Hippocampal formation (tissue), 2 donors: Measurements from ENCODE around the gene PDE4D.

Experiments used
- DNase-seq, 2 donors: peaks; one replicate each; lab custom pipeline; 2025; lab: John Stamatoyannopoulos, UW

The PDE4D gene

DNA sequence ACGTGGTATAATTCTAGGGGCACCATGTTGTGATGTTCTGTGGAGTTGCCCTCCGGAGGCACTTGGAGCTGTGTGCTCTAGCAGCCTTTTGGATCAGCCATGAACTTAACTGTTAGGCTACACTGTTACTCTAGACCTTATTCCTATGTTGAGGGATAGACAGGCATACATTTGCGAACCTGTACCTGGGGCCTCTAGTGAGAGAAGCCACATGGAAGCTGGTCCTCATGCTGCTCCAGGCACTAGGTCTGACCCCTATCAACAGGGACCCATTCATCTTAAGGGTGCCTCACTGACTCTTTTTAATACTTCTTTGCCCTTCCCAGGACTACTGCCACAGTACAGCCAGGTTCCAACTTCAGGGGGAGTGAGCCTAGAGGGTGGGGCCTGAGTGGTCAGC is 715.9 kb downstream of the PDE4D start:
- DNase-seq, result no peak

DNA sequence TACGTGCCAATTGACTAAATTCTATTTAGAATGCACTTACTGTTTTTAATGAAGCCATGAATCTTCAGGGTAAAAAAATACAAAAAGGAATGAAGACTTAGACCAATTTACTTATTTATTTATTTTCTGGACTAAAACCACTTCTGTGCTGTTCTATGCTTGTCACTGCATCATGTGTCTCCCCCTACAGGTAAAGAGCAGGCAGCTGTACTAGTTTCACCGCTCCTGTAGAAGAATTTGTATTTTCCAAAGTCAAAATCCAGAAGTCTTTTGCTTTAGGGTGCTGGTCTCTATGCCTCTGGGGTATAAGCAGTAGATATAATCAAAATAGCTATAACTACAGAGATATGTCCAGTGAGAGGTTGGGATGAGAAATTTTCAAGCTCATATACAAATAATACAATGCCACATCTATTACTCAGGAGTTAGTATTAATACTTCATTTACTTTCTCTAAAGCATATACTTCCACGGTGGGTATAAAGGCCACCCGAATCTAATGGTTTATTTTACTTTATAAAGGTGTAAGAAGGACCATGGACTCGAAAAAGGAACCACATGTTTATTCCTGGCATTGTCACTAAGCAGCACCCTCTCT is 719.2 kb downstream of the PDE4D start:
- DNase-seq, result peak in 1 of 2 donors; percentile 60

DNA sequence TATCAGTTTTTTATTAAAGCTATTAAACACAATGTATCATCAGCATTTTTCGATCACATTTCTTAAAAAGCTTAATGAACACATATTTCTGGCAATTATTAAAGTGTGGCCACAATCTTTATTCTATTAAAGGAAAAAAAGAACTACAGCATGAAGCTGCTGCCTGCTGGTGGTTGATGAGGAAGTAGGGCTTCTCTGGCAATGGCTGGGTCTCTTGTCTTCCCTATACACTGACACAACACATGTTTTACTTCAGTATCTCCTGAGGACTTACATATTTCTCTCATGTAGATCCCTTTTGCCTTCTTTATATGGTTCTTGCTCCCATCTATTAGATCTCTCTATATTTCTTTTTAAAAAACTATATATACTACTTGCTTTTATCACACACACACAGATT is 719.9 kb downstream of the PDE4D start:
- DNase-seq, result no peak

DNA sequence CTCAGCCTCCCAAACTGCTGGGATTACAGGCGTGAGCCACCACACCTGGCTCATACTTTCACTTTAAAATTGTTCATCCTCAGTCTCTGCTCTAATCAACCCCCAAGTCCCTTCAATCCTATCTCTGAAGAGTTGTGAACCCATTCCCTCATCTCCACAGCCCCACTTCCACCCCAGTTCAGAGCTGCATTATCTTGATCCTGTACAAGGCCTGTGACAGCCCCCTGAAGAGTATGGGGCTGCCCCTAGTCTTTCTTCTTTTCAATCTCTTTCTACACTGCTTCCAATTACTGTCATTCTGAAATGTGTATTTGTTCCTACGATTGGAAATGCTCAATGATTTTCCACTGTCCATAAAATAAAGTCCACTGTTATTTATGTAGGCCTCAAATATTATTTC is 722.4 kb downstream of the PDE4D start:
- DNase-seq, result no peak

DNA sequence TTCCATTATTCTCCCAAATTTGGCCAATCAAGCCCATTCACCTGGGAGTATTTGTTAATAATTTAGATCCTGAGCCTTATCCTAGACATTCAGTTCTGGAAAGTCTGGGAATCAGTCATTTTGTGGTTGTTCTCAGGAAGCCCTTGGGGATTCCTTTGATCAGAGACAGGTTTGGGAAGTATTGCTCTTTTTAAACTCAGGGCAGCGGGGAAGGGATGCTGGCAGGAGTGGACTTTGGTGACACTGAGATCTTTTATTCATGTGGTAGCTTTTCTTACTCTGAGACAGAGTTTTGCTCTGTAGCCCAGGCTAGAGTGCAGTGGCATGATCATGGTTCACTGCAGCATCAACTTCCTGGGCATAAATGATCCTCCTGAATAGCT is 723.8 kb downstream of the PDE4D start:
- no peak for DNase-seq

DNA sequence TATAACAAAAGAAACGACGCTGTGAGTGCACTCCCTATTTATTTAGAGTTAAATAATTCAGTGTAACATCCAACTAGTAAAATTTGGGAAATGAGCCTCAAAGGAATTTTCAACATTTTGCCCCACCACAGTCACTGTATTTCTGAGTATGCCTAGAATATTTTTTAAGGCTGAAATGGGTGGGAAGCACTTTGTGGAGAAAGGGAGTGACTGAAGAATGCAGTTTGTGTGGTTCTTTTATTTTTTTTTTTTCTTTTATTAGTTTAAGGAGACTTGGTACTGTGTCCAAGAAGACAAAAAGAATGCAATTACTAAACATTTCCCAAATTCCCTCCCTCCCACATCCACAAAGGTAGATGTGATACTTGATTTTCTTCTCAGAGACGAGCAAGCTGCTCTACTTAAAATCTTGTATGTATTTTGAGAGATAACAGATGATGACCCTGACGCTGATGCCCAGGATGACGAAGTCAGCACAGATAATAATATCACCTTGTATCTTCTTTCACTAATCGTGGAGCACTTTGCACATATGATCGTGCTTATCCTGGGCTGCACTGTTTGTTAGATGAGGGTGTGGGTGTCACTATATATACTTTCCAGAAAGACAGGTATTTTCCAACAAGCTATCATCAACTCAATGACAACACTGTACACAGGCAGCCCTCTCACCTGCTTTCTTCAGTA is 724.3 kb downstream of the PDE4D start:
- DNase-seq, result no peak

DNA sequence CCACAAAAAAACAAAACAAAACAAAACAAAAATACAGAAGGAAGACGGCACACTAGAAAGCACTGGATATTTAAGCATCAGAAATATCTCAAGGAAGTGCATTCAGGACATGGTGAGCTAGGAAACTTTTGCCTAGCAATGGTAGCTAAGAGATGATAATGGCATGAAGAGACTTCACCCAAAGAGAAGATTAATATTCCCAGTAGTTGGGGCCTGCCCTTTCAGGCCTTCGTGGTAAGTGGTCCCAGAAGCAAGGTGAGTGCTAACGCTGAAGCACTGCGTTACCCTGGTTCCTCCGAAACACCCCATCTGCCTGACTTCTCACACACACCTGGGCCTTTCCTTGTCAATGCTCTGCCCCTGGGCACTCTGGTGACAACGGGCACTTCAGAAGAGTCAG is 725.5 kb downstream of the PDE4D start:
- no peak for DNase-seq

DNA sequence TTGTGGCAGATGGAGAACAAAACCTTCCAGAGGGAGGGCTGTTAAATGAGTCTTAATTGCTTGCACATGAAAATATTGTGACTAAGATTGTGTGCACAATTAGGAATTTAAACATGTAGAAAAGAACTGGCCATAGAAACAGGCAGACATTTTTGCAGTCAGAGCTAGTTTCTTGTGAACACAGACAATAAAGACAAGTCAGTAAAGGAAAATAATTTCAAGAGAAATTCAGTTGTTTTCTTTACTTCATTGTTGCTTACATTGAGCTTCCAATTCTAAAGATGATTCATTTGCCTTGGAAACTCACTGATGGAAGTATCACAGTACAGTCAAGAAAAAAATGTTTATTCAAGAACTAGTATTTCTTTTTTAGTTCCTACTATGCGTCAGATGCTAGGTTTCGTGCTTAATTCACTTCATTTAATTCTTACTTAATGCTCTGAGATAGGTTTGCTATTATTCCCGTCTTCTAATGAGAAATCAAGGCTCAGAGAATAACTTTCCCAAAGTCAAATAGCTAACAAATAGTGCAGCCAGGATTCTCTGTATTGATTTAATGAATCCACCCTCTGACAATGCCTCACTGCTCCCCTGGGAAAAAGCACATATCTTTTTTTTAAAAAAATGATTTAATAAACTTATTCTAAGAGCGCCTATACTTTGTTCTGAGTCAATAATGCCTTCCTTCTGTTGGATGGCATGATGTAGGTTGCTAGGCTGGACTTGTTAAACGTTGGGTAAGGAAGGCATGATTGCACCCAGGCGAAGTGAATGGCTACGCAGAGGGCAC is 729.3 kb downstream of the PDE4D start:
- no peak for DNase-seq

DNA sequence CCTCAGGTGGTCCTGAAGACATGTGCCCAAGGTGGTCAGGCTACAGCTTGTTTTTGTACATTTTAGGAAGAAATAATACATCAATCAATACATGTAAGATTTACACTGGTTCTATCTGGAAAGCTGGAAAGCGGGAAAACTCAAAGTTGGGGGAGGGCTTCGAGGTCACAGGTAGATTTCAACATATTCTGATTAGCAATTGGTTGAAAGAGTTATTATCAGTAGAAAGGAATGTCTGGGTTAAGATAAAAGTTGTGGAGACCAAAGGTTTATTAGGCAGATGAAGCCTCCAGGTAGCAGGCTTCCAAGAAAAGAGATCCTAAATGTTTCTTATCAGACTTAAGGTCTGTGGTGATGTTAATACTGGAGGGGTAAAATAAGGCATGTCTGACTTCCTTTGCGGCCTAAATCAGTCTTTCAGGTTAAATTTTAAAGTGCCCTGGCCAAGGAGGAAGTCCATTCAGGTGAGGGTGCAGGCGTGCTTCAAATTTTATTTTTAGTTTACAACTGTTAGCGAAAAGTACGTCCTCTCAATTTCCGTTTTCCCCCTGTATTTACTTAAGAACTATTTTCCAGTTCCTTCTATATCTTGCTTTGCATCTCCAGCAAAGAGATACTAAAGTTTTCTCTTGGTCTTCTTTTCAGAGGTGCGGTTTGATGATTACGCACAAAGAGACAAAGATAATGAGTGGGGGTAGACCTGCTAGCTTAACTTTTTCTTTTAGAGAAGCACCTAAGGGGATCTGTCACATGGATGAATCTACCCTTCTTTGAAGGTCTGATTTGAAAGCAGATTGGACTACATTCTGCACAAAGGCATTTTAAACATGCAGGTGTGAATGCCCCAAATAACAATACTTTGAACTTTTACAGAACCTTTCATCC is 732.1 kb downstream of the PDE4D start:
- DNase-seq, result no peak

DNA sequence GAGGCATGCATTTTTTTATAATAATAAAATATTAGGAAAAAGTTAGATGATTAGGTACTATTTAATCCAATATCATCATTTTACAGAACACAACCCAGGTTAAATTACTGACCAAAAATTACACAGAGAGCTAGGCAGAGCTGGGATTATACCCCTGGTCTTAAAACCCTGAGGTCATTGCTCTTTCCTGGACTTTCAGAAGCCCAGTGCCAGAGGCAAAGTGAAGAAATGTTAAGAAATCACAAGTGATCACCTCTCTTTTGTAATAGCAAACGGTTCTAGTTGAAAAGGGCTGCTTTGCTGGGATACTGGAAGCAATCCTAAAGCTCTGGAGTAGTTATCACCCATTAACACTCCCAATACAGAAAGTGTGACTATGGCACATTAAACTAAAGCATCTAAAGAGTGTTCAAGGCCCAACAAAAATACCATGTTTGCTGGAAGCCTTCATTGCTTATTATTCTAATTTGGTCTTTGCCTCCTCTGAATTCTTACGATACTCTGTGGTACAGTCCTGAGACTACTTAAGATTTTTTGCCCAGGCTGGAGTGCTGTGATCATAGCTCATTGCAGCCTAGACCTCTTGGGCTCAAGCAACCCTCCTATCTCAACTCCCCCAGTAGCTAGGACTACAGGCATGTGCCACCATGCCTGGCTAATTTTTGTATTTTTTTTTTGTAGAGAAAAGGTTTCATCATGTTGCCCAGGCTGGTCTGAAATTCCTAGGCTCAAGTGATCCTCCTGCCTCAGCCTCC is 734.7 kb downstream of the PDE4D start:
- no peak for DNase-seq

DNA sequence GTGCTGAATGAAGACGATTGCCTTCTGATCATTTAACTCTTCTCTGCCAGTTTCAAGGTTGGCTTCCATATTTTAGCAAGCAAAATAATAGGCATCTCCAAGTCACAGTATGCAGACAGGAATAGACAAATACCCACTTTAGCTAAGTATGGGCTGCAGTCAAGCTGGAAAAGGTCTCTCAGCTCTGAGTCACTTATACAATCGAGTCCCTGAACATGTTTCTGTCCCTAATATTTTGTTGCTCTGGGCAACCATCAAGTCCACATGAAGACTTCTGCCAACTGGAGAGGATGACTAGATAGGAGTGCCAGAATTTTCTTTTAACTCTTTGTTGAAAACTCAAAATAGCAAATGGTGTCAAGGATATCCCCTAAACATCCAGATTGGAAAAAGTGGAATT is 735.4 kb downstream of the PDE4D start:
- no peak for DNase-seq

DNA sequence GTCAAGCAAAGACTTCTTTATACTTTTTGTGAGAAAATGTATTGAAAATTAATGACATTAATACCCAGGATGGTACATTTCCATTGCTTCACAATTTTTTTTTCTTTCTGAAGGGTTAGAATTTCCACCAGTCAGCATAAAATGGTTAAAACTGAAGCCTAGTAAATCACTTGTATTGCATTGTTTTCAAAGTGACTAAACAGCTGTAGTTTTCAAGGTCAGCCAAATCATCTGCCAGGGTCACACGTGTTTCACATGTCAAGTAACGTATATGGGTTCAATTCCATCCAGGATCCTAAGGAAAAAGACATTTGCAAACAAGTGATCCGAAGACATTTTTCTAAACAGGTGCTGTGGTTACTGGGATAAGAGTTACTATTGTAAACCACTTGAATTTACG is 736.5 kb downstream of the PDE4D start:
- DNase-seq, result no peak

DNA sequence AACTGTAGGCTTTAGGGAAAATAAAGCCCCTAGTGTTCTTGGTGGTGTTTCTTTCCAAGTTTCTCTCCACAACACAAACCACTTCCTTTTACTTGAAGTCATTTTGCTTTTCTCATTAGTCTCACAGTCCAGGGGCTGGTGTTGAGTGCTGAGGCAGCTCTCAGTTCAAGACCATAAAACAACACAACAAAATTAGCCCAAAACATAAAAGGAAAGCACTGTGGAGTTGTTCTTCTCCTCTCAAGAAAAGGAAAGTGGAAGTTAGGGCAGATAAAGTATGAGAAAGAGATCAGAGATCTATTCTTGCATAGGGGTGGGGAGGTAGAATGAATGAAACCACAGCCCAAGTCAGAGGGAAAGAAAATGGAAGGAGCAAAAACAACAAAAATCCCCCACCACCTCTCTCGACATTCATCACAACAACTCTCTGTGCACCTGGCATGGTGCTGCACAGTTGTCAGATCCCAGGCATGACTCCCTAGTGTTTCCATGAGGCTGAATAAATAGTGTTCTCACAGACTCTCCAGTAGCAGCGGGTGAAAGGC is 740.8 kb downstream of the PDE4D start:
- no peak for DNase-seq

DNA sequence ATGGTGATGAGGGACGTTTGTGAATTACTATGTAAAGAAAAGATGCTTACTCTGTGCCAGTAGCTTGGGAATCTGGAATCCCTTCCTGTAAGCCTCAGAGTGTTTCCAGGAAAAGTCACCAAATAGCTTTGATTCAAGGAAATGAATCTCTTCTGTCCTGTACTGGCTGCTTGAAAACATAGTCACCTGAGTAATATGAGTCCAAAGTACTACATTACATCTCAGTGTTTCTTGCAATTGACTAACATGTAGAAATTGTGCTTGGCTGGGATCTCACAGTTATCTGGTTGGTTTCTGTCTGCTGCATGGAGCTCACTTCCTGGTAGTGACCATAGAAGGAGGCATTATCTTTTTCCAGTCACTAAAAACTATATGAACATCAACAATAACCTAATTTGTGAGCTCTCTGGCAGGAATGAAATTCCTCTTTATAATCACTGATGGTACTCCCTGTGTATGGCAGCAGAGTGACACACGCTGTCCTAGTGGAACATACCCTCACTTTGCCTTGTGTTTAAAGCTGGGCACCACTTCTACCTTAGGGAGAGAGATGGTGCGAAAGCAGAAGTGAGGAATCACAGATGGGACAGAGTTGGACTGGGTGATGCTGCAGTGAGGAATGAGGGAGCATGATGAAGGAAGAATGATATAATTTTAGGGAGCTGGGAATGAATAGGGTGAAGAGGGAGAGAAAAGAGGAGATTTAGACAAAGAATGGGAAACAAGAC is 742.2 kb downstream of the PDE4D start:
- DNase-seq, result no peak

DNA sequence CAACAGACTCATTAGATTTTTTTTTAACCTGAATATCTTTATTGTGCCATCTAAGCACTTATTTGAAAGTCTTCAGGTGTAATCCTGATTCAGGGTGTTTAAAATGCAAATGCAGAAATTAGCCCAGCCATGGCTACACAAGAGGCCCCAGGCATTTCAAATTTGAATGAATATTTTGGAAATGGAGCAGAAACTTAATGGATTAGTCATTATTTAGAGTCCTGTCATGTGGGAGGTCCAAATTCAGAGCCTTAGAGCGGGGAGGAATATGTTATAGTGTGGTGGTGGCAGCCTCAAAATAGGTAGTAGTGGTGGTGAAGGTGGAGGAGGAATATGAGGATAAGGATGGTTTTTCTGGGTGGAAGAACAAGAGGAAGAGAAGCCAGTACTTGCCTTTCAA is 743.7 kb downstream of the PDE4D start:
- no peak for DNase-seq

DNA sequence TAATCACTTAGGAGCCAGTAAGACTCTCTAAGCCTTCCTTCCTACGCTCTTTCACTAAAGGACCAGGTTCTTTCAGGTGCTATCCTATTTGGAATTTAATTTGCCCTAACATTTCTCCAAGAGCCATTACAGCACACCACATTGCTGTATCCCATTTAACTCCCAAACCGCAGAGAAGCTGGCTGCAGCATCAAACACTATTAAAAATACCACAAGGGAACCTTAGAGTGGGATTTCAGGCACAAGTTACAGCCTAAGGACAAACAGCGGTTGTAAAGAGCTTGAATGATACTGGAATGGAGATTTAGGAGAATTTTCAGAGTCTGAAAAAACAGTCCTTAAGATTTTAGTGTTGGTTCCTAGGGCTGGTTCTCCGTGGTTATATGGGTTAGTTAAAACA is 744.3 kb downstream of the PDE4D start:
- no peak for DNase-seq

DNA sequence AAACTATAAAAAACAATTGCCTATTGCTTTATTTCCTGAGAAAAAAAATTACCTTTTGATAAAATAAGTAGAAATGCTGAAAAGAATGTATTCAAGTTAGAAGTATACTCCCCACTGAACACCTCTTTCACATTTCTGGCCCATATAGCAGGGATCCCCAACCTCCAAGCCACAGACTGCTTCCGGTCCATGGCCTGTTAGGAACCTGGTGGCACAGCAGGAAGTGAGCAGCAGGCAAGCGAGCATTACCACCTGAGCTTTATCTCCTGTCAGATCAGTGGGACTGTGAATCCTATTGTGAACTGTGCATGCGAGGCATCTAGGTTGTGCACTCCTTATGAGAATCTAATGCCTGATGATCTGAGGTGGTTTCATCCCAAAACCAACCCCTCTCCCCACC is 746.8 kb downstream of the PDE4D start:
- DNase-seq, result no peak

DNA sequence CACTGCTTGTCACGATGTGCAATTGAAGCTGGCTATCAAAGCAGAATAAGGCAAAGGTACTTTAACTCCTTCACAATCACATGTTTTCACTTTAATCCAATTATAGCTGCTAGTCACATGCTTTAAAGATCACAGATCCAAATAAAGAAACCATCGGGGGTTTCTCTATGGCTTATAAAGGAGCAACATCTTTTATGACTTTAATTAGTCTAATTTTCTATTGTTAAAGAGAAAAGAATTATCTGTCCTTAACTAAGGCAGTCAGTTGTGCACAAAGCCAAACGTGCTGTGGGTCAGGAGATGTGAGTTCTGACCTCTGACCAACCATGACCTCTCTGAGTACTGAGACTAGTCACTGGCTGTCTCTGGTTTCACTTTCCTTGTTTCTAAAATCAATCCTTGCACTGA is 749.6 kb downstream of the PDE4D start:
- DNase-seq, result no peak

DNA sequence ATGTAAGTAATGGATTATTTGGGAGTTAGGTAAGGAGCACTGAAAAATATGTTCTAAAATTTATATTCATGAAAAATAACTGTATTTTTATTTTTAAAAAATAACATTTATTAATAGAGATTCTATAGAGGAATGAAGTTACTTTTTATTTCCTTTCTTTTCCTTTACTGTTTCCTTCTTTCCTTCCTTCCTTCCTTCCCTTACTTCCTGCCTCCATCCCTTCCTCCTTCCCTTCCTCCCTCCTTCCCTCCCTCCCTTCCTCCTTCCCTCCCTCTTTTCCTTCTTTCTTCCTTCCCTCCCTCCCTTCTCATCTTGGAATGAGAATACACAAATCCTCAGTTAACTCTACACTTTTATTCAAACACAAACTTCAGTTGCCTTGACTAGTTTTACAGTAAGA is 750.6 kb downstream of the PDE4D start:
- no peak for DNase-seq

DNA sequence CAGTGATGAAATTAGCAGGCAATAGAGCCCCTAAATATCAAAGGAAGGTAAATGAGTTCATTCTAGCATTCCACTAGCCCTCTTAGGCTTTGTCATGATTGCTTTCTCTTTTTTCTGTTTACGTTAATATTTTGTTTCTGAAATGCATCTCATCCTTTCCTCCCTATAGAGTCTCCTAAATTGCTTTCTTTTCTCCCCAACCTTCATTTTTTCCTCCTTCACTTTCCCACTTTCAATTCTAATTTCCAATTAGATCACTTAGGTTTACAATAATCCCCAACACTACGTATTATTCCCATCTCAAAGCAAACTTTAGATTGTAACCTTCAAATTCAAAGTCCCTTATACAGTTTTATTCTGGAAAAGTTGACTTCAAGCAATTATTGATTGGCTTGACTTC is 751.4 kb downstream of the PDE4D start:
- no peak for DNase-seq

DNA sequence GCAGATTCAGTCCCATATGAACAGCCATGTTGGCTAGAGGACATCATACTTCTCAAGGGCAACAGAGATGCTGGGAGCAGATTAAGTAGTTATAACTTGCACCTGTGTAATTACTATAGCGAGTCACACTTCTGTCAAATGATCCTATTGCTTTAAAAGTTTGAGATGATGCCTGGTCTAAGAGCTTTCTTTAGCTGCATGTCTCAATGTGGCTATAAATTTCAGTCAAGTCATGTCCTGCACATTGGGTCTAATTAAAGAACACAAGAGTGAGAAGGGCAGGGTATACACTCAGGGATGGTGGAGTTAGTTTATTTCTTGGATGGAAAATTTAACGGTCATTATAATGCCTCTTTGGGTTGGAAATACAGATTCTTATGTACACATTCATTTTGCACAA is 753.4 kb downstream of the PDE4D start:
- no peak for DNase-seq
